GM19043 (cell line): Measurements from ENCODE around the gene ACAT2.
"Not testable (repeated sequence)": the region's sequence is repeated elsewhere in the genome, so short reads cannot be mapped to it uniquely, and the experiment has no call there.

Experiments
- ATAC-seq: cut with Tn5 transposase; IDR thresholded peaks from one replicate; pipeline ENCODE4 v1.9.1; 2021; ENCODE audit warnings: low read depth; ENCODE audit not compliant: unreplicated experiment

Gene ACAT2

GRCh38 chr6:159806021-159806458 is 44.2 kb downstream of the ACAT2 start:
- no peak for ATAC-seq

GRCh38 chr6:159807150-159807858 is 45.5 kb downstream of the ACAT2 start:
- ATAC-seq = no peak

GRCh38 chr6:159808647-159809046 is 46.8 kb downstream of the ACAT2 start:
- no peak for ATAC-seq

GRCh38 chr6:159809149-159809548 is 47.3 kb downstream of the ACAT2 start:
- ATAC-seq = peak; percentile 62

DNA sequence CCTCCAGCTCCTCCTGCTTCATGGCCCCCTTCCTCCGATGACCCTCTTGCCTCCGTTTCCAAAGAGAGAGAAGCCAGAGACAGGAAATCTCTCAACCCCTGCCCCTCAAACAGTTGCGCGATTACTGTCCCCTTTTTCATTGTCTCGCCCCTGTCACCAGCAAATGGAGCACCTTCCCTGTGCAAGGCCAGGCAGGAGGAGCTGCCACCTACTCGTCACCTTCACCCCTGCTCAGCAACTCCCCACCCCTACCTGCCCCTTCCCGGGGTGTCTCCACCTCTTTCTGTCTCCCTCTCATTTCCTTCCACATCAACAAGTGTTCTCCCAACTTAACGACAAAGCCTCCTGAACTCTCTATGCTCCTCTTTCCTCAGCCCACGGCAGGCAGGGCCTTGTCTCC is 51.9 kb downstream of the ACAT2 start:
- ATAC-seq = no peak

DNA sequence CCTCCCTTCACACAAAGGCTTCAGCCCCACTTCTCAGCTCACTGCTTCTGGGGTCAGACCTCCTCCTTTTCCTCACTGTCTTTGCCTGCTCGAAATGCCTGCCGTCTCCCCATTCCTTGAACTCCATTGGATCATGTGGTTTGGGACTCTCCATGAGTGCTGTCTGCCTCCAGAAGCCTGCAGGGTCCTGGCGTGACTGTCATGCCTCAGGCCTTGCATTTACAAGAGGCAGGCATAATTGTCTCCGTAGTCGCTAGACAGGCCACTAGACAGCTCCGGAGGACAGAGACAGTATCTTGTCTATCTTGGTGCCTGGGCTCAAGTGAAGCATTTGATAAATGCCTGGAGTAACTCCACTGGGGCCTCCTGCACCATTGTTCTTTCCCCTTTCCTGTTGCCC is 53.6 kb downstream of the ACAT2 start:
- no peak for ATAC-seq

DNA sequence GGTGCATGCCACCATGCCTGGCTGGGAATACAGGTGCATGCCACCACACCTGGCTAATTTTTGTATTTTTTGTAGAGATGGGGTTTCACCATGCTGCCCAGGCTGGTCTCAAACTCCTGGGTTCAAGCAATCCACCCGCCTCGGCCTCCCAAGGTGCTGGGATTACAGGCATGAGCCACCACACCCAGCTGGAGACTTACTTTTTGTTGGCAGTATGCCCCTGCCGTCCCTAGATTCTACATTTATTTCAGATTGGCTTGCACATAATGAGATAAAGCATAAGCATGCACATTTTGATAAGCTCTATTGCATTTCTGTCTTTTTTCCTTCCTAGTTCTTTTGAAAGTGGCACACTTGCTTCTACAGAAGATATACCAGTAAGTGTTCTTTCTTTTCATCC is 54.9 kb downstream of the ACAT2 start:
- not testable (repeated sequence) for ATAC-seq

DNA sequence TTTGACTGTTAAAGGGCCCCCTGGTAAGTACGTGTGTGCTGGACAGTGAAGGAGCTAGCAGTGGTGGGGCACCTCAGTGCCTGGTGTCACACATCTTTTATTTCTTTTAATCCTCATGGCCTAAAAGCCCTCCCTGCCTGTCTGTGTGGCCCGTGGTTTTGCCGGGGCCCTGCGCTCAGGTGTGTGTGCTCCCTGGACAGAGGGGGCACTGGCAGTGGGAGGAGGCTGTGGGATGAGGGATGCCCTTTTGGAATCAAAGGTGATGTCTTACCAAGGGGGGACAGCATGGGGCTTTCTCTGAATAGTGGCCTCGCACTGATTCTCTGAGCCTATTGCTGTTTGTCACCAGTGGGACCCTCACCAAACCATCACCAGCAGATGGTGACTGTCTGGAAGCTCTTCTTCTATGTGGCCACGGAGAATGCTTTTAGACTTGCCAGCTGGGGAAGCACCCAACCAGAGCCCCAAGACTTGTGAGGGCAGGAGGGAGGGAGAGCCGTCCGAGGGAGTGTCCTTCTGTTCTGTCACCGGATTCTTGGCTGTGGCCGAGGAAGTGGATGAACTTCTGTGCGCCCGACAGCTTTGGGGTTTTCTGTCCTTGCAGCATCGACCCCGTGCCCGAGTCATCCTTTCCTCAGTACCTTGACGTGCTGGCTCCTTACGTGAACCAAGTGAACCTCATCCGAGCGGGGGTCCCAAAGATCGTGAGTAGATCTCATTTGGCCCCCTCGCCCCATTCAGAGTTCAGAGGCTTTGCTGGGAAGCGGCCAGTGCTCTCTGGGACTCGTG is 56.3 kb downstream of the ACAT2 start:
- no peak for ATAC-seq

GRCh38 chr6:159819098-159819497 is 57.3 kb downstream of the ACAT2 start:
- no peak for ATAC-seq

DNA sequence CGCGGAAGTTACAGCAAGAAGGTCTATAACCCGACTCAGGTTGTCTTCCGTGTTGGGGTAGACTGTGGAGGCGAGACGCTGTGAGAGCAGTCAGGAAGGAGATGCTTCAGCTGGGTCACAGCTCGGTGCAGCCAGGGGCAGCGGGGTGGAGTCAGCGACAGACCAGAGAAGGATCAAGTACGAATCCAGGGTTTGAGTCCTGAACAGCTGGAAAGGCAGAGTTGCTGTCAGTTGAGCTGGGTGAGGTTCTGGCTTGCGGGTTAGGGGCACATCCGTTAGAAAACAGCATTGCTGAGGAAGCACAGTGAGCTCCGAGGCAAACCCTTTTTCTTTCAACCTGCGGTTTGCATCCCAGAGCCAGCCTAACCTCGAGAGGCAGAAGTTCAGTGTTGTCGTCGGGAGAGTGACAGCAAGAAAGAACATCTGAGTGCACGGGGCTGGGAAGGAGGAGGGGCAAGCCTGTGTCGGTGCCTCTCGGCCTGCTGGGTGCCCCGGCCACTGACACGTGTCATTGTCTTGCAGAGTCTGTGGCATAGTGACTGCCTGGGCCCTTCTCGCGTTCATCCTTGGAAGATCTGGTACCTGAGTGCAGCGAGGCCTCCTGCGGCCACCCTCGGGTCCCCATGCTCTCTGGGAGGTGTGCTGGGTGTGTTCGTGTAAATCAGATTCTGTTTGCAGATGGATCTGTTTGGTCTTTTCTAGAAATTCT is 58.2 kb downstream of the ACAT2 start:
- peak; percentile 74 for ATAC-seq

- no peak for ATAC-seq
Observed at GRCh38 chr6:159821122-159821521, 59.3 kb downstream of the ACAT2 start.

DNA sequence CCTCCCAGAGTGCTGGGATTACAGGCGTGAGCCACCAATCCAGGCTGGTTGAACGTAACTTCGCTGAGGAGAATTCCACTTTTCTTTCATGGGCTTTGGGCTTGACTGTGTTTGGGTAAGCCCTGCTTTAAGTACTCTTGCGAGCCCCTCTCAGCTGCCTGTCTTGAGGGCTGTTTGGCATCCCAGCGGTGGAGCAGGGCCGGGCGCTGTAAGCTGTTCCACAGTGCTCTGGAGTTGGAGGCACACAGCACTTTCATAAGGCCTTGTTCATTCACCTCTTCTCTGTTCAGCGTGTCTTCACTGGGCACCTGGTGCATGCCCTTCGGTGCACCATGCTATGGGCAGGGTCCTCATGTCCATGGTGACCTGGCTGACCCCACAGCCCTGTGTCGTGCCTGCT is 59.9 kb downstream of the ACAT2 start:
- no peak for ATAC-seq

DNA sequence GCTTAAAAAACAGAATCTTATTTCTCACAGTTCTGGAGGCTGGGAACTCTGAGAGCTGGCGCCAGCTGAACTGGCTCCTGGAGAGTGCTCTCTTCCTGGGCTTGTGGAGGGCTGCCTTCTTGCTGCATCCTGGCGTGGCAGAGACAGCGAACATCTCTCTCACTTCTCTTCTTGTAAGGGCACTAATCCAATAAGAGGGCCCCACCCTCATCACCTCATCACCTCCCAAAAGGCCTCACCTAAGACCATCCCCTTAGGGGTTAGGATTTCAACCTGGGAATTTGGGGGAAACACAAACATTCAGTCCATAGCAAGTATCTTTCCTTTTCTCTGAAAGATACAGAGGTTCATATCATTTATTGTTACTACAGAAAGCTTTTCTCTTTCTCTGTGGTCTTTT is 62.1 kb downstream of the ACAT2 start:
- ATAC-seq = no peak

GRCh38 chr6:159824690-159825089 is 62.8 kb downstream of the ACAT2 start:
- ATAC-seq = not testable (repeated sequence)

DNA sequence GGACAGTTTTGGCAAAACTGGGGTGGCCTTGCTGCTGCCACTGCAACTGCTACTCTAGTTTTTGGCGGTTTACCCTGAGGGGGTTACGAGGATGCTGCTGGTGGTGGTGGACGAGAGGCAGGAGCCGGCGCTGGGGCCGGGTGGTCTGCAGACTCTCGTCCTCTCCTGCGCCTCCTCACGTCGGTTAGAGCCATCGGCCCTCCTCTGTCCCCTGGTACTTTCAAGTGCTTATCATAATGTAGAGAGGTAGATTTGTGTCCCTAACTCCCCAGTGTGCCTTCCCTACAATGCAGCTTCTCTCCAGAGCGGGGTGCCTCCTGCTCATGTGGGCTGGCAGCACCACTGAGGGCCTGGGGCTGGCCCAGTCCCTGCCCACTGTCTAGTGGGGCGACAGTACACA is 64.2 kb downstream of the ACAT2 start:
- ATAC-seq = no peak

GRCh38 chr6:159826968-159827647 is 65.3 kb downstream of the ACAT2 start:
- ATAC-seq = no peak

GRCh38 chr6:159828074-159828473 is 66.2 kb downstream of the ACAT2 start:
- ATAC-seq = no peak
